BE2C (cell line): ENCODE data around the gene PELI3. TPM values are rescaled to one million over a fixed set of nuclear protein-coding genes. Genes with fewer than 3 reads are reported as not detected.

Experiments
- DNase-seq: peaks from one replicate; pipeline ENCODE4 v3.0.0-alpha.2; 2020
- H3K27me3 ChIP-seq: fragments of 250-450 bp; sonication (Bioruptor Pico); 2 replicates; pipeline ENCODE4 v1.5.1; 2020; ENCODE audit warnings: mild to moderate bottlenecking
- H3K36me3 ChIP-seq: fragments of 250-450 bp; sonication (Bioruptor Pico); 2 replicates; pipeline ENCODE4 v1.5.1; 2020; ENCODE audit warnings: mild to moderate bottlenecking
- H3K4me1 ChIP-seq: fragments of 250-450 bp; sonication (Bioruptor Pico); 2 replicates; pipeline ENCODE4 v1.5.1; 2020
- H3K4me3 ChIP-seq: 2 replicates; pipeline ENCODE4 v1.5.1; 2011; ENCODE audit warnings: low read depth, low read length
- H3K9me3 ChIP-seq: fragments of 250-450 bp; sonication (Bioruptor Pico); 2 replicates; pipeline ENCODE4 v1.5.1; 2020
- CTCF ChIP-seq: IDR thresholded peaks from 2 replicates; pipeline ENCODE4 v1.5.1; 2012; ENCODE audit warnings: mild to moderate bottlenecking, low read depth, low read length
- polyA plus RNA-seq: library from polyadenylated mRNA; unstranded; fragments of >200 nt; gene quantifications from one replicate; pipeline ENCODE4 v1.2.1, GENCODE V29; 2012; ENCODE audit warnings: low read depth, missing spikeins; ENCODE audit not compliant: insufficient read length, insufficient read depth

Gene PELI3, protein sequence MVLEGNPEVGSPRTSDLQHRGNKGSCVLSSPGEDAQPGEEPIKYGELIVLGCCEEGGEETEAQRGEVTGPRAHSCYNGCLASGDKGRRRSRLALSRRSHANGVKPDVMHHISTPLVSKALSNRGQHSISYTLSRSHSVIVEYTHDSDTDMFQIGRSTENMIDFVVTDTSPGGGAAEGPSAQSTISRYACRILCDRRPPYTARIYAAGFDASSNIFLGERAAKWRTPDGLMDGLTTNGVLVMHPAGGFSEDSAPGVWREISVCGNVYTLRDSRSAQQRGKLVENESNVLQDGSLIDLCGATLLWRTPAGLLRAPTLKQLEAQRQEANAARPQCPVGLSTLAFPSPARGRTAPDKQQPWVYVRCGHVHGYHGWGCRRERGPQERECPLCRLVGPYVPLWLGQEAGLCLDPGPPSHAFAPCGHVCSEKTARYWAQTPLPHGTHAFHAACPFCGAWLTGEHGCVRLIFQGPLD
- 8.1 TPM for polyA plus RNA-seq

DNA sequence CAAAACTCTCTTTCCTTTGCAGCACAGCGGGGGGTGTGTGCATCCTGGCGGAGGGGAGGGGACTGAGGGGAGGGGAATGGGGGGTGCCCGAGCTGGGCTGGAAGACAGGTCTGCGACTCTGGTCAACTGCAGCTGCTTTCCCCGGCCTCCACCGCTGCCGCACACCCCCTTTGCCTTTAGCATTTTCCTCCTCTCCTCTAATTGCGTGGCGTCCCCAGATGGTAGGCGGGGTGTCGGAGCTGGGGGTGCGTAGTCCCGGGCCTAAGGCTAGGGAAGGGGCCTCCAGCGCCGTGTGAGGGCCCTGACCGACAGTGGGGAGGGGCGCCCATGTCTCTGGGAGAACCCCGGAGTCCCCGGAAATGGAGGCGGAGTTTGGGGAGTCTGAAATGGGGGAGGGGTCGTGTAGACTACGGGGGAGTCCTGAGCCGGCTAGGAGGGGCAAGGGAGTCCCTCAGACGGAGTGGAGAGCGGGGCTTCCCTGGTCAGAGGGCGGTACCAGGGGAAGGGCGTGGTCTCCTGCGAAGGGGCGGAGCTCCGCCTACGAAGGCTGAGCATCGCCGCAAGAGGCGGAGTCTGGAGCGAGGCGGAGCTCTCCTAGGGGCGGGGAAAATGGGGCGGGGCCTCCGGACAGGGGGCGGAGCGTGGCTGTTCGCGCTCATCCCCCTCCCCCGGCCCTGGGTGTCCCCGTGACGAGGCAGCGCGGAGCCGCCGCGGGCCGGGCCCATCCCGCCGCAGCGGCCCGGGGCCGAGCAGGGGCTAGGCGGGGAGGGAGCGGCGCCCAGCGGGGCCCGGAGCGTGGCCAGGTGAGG is at the start of gene PELI3:
Gene PELI3, plus strand, starts transcription at position 681 of the 809 bp plus-strand sequence. CDS start 1,224 bp downstream, outside the sequence.
- no peaks in the 10 kb centered on the region; the same call in 1 of the 2 replicates for H3K4me1 ChIP-seq
- peak within 1 kb of the TSS; percentile 67 for H3K4me3 ChIP-seq
- no peaks in the 10 kb centered on the region; the same call in 1 of the 2 replicates for H3K9me3 ChIP-seq
- peak; percentile 96 for DNase-seq
- no peaks in the 10 kb centered on the region for H3K27me3 ChIP-seq
- TF ChIP-seq CTCF: no peak
- no peaks in the 10 kb centered on the region for H3K36me3 ChIP-seq

DNA sequence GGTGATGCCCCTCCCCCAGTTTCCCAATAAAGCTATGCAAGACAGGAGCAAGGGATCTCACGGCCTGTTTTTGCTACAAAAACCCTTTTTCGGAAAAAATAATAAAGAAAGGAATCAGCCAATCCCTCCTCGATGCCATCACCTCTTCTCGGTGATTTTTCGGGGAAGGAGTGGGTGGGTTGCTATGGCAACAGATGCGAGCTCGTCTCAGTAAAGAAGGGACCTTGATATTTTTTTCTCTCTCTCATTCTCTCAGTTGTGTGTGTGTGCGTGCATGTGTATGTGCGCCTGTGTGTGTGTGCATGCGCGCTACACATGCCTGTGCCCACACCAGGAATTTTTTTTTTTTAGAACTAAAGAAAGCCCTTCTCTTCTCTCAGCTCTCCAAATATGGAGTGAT is 49.7 kb upstream of the PELI3 start:
- Histone ChIP-seq H3K9me3 (no peaks in the 10 kb centered on the region), H3K4me3 (no peak overlapping the region), H3K36me3 (no peaks in the 10 kb centered on the region), H3K4me1 (peaks cover 4% of the 10 kb centered on the region), H3K27me3 (peaks cover 20% of the 10 kb centered on the region)
- no peak for TF ChIP-seq CTCF
- DNase-seq: no peak

DNA sequence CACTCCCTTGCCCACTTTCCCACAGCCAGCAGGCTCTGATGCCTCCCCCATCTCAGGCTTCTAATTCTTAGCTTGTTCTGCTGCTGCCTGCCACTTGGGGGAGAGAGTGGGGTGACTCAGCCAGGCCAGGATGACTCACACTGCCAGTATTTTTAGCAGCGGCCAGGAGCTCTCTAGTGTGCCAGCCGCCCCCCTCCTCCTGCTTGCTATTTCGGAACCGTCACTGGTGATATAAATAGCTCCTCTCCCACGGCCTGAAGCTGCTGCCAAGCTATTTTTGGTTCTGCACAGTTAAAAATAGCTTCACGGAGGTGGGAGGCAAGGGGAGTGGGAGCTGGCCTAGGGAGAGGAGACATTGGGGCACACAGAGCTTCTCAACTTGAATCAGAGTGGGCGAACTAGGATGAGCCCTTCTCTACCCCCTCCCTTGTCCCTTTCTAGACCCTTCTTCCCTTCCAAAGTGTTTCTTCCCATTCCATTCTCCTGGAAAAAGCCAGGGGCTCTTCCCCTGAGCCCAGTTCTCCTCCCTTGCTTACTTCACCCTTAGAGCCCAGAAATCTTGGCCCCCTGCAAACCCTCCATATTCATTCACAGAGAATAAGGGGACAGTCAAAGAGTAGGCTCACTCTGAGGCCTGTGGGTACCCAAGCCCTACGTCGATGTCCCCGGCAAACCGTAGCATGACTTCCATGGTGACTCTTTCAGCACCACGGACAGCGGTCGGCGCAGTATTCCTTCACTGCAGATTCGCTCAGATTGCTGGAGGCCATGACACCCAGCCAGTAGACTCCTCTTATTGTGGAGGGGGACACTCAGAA is 48.3 kb upstream of the PELI3 start:
- Histone ChIP-seq H3K4me1 (peaks cover 4% of the 10 kb centered on the region), H3K9me3 (no peaks in the 10 kb centered on the region), H3K4me3 (no peak overlapping the region), H3K36me3 (no peaks in the 10 kb centered on the region), H3K27me3 (peaks cover 27% of the 10 kb centered on the region)
- peak; percentile 82 for DNase-seq
- TF ChIP-seq CTCF: peak; percentile 67

- Histone ChIP-seq H3K36me3 (no peaks in the 10 kb centered on the region), H3K27me3 (peaks cover 27% of the 10 kb centered on the region), H3K4me1 (peaks cover 4% of the 10 kb centered on the region), H3K9me3 (no peaks in the 10 kb centered on the region), H3K4me3 (no peak overlapping the region)
- DNase-seq: no peak
- no peak for TF ChIP-seq CTCF
These were observed 47.8 kb upstream of the PELI3 start for GRCh38 chr11:66418986-66419308.

DNA sequence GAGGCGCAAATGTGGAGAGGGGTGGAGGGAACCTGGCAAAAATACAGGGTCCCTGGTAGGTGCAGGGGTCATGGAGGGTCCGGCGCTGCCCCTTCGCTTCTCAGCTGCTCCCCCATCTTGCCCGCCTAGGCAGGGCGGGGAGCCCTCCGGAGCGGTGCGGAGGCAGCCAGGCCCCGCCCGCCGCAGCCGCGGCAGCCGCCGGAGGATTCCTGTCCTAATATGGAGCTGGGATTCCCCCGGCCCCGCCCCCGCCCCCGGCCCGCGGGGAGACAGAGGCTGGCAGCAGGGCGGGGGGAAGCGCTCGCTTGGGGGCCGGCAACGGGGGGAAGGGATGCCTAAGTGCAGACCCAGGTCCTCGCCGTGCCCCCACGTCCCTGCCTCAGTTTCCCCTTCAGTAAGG is 46.9 kb upstream of the PELI3 start:
- Histone ChIP-seq H3K4me1 (peaks cover 4% of the 10 kb centered on the region), H3K4me3 (peak overlapping the region; percentile 68), H3K9me3 (no peaks in the 10 kb centered on the region), H3K36me3 (no peaks in the 10 kb centered on the region), H3K27me3 (peaks cover 27% of the 10 kb centered on the region)
- DNase-seq: peak; percentile 85
- TF ChIP-seq CTCF: no peak
